HG03175 (cell line): ENCODE measurements around the gene CSNK1G3.
A peak's percentile ranks its signal among the peaks of the same experiment; 100 is the strongest.

ENCODE experiments used
- ATAC-seq: cut with Tn5 transposase; IDR thresholded peaks from one replicate; pipeline ENCODE4 v1.9.1; 2021; ENCODE audit warnings: mild to moderate bottlenecking, moderate library complexity; ENCODE audit not compliant: unreplicated experiment

CSNK1G3 gene

GRCh38 chr5:123557907-123558306 lies 45.9 kb downstream of the CSNK1G3 start:
- ATAC-seq = no peak

DNA sequence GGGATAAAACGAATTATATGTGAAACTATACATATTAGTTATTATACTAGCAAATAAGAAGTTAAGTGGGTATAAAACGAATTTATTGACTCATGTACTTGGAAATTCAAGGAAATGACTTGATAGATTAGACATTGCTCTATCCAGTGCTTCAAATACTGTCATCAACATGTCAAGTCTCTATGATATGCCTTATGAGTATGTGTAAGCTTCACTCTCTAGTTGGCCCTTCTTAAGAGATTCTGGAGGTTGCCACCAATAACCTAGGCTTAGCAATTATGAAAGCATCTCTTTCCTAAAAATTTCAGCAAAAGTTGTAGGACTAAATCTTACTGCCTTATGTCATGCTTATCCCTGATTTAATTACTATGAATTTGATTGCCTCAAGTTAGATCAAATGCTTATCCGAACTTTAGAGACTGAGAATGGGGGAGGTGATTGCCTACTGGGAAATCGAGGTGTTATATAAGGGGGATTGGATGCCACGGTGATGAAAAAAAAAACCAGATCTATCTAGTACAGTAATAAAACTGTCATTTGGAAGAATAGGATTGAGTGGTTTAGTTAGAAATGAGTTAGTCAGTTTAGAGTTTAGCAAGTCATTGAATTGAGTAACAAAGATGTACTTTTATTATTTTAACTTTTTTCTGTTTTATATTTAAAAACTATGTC lies 46.9 kb downstream of the CSNK1G3 start:
- no peak for ATAC-seq

- ATAC-seq = no peak
Measured at GRCh38 chr5:123559434-123559775, 47.4 kb downstream of the CSNK1G3 start.

DNA sequence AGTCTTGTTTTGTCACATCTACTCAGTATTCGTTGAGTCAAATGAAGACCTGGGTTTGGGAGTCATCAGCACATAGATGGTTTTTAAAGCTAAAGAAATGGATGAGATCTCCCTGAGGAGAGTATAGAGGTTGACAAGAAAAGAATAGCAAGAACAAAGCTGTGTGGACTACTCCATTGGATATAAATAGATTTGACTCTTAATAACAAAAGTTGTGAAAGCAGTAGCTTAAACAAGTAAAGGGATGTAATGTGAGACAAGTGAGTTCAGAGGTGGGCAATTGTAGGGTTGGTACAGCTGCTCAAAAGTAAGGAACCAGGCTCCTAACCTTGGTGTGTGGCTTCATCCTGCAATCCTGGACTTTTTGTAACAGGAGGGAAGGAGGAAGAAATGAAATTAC lies 49.3 kb downstream of the CSNK1G3 start:
- no peak for ATAC-seq

- peak; percentile 51 for ATAC-seq
Measured at GRCh38 chr5:123571927-123572326, 60.0 kb downstream of the CSNK1G3 start.

DNA sequence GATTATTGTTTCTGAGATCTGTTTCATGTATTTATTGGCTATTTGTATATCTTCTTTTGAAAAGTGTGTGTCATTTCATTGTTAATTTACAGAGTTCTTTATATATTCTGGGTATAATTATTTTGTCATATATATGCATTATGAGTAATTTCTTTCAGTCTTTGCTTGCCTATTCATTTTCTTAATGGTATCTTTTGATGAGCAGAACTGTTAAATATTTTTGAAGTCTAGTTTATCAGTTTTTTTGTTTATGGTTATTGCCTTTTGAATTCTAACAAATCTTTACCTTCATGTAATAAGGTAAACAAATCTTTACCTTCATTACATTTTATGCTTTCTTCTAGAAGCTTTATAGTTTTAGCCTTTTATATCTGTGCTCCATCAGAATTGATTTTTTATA lies 66.4 kb downstream of the CSNK1G3 start:
- ATAC-seq = no peak

DNA sequence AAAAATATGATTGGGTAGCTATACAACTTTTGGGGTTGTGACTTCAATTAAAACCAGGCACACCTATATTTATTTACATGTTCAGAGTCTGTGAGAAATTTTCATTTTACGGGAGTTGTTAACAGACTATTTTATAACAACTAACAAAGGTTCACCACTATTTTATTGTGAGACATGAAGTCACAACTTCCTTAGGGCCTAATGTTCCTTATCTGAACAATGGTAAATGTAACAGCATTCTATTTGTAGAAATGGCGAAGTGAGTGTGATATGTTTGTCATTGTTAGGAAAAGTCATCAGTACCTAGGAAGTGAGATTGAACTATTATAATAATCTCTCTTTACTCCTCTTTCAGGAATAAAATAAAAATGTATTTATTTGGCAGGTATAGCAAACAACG lies 67.4 kb downstream of the CSNK1G3 start:
- no peak for ATAC-seq

DNA sequence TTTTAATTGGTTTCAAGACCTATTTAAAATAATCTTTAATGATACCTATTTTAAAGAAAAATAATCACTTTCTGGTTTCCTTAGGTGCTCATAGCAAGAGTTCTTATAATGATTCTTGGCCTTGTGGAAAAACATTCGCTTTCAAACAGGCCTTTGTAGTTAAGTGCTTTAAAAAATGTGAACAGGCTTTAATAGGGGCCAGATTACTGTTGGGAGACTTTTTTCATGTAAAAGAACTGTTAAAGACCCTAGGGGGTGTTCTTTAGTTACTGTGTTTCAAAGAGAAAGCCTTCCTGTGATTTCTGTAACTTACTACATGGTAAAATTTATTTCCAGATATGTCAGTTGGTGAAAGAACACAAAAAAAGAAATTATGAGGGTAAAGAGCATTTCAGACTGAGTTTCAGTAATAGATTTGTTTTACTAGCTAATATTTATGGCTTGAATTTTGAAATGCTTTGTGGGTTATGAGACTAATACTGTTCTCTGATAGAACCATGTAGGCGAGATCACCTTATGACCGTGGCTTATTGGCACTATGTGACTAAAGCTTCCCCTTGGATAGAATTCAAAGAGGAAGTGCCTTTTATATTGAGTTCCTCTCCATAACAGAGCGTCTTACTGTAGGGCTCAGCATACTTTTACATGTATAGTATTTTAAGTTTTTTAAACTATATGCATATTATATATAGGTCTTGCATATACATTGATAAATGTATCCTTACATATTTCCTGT lies 70.7 kb downstream of the CSNK1G3 start:
- ATAC-seq = no peak

DNA sequence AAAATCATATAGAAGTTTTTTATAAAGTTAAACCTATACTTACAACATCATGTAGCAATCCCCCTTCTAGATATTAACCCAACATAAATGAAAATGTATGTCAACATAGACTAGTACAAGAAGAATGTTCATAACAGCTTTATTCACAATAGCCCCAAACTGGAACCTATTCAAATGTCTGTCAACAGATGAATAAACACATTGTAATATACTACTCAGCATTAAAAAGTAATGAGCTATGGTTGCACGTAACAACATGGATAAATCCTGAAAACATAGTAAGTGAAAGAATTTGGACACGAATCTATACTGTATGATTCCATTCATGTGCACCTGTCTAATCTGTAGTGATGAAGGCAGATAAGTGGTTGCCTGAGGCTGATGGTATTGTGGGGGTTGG lies 73.9 kb downstream of the CSNK1G3 start:
- no peak for ATAC-seq

- no peak for ATAC-seq
Measured at GRCh38 chr5:123594434-123594833, 82.5 kb downstream of the CSNK1G3 start.

GRCh38 chr5:123597018-123597417 lies 85.0 kb downstream of the CSNK1G3 start:
- no peak for ATAC-seq

- ATAC-seq = no peak
Measured at GRCh38 chr5:123598028-123598689, 86.2 kb downstream of the CSNK1G3 start.

GRCh38 chr5:123599171-123599570 lies 87.2 kb downstream of the CSNK1G3 start:
- ATAC-seq = no peak

- ATAC-seq = no peak
Measured at GRCh38 chr5:123601610-123602009, 89.6 kb downstream of the CSNK1G3 start.

GRCh38 chr5:123605822-123606221 lies 93.8 kb downstream of the CSNK1G3 start:
- ATAC-seq = peak; percentile 51

- ATAC-seq = no peak
Measured at GRCh38 chr5:123610209-123610608, 98.2 kb downstream of the CSNK1G3 start.

DNA sequence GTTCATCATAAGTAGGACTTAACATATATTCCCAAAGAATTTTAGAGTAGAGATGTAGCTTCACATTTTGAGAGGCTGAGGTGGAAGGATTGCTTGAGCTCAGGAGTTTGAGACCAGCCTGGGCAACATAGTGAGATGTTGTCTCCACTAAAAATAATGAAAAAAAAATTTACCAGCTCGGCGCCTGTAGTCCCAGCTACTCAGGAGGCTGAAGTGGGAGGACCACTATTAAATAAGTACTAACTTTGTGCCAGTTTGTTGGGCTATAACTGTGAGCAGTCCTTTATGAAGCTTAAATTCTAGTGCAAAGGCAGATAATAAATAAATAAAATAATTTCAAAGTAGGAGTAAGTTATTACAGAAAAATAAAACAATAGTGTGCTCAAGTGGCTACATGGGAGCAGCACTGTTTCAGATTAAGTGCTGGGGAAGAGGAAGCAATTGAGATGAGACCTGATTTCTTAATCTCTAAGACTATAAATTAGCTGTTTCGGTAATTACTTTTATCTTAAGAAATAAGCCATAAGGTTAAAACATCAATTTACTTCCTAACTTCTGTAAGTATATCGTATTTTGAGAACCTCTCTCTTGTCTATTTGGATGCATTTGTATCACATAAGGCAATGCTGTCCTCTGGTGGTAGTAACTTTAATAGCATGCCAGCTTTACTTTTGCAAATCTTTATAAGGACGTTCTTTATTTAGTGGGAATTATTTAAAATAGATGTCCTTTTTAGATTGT lies 98.9 kb downstream of the CSNK1G3 start:
- peak; percentile 68 for ATAC-seq

GRCh38 chr5:123611406-123611709 lies 99.4 kb downstream of the CSNK1G3 start:
- ATAC-seq = peak; percentile 9

GRCh38 chr5:123617561-123617960 lies 105.6 kb downstream of the CSNK1G3 start:
- no peak for ATAC-seq

DNA sequence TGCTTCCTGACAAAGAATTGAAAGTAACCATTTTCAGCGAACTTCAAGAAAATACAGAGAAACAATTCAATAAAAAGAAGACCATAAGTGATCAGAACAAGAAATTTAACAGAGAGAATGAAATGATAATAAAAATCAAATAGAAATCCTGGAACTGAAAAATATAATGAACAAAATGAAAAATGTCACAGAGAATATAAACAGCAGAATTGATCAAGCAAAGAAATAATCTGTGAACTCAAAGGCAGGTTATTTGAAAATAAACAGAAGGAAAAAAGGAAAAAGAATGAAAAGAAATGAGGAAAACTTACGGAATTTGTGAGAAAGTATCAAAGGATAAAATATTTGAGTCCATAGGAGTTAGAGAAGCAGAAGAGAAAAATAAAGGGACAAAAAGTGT lies 114.1 kb downstream of the CSNK1G3 start:
- ATAC-seq = no peak

DNA sequence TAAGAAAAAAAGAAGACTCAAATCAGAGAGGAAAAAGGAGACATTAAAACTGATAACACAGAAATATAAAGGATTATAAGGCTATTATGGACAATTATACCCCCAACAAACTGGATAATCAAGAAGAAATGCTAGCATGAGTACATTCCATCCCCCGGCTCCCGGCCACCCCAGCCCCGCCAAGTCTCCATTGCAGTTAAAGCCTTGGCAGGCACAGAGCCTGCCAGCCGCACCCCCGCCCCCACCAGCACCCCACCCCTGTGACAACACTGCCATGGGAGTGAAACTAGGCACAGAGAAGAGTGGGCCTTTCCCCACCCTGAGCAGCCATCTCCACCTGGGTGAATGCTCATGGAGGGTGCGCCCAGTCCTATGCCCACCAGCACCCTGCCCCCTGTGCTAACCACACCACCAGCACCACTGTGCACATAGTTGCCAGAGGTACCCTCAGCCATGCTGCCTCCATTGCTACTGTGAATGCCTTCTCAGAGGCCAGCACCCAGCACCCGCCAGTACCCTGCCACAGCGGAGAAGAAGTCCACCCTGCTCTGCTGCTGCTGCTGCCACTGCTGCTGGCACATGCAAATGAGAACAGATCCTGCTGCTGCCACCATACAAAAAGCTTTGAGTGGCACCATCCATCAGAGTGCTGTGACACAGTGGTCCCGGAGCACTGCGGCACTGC lies 117.0 kb downstream of the CSNK1G3 start:
- ATAC-seq = no peak
